IMR-90 (cell line): Measurements from ENCODE around the gene NFIA. TPM values are rescaled to one million over a fixed set of nuclear protein-coding genes. Genes with fewer than 3 reads are reported as not detected.

Experiments used
- ATAC-seq: fragments of 200-7000 bp; cut with Tn5 transposase; 2 replicates; pipeline ENCODE4 v1.9.1; 2020; ENCODE audit warnings: low read depth, mild to moderate bottlenecking, moderate library complexity
- BruUV-seq: library from RNA; stranded (reverse); fragments of 400-500 nt; replicated peaks from 2 replicates; lab custom pipeline; 2021; lab: Mats Ljungman, UMichigan
- CTCF ChIA-PET: fragments of 300-600 bp; formaldehyde crosslinking; extraction: SDS; loops from one replicate; lab custom pipeline; 2021; ENCODE audit warnings: antibody characterized with exemption; lab: Yijun Ruan, JAX
- POLR2A ChIA-PET: fragments of 300-600 bp; sonication (Branson Sonifier 250); formaldehyde crosslinking; loops from one replicate; lab custom pipeline; 2022; ENCODE audit warnings: antibody characterized with exemption; ENCODE audit not compliant: unreplicated experiment; lab: Charles Lee
- DNase-seq: peaks from one replicate; pipeline ENCODE4 v3.0.0; 2013
- H2AFZ ChIP-seq: replicated peaks from 2 replicates; pipeline ENCODE3; 2013; ENCODE audit warnings: low read length, mild to moderate bottlenecking; ENCODE audit not compliant: poor library complexity
- H2AK5ac ChIP-seq: 2 replicates; pipeline ENCODE4 v1.6.1; 2013; ENCODE audit warnings: low read depth, low read length, inconsistent platforms
- H2AK9ac ChIP-seq: replicated peaks from 2 replicates; pipeline ENCODE3; 2013; ENCODE audit warnings: mild to moderate bottlenecking, low read depth, low read length, moderate library complexity; ENCODE audit not compliant: poor library complexity
- H2BK120ac ChIP-seq: 2 replicates; pipeline ENCODE4 v1.6.1; 2013; ENCODE audit warnings: low read depth, low read length, inconsistent platforms
- H2BK15ac ChIP-seq: 3 replicates; pipeline ENCODE4 v1.6.1; 2013; ENCODE audit warnings: low read depth, low read length, inconsistent platforms
- H2BK20ac ChIP-seq: 2 replicates; pipeline ENCODE4 v1.6.1; 2013; ENCODE audit warnings: low read depth, mild to moderate bottlenecking, inconsistent platforms, low read length, moderate library complexity
- H2BK5ac ChIP-seq: 2 replicates; pipeline ENCODE4 v1.6.1; 2013; ENCODE audit warnings: mild to moderate bottlenecking, low read depth, low read length, inconsistent platforms; ENCODE audit not compliant: poor library complexity, severe bottlenecking
- H3K14ac ChIP-seq: replicated peaks from 2 replicates; pipeline ENCODE4 v1.6.1; 2013; ENCODE audit warnings: low read depth, low read length, inconsistent platforms
- H3K18ac ChIP-seq: 2 replicates; pipeline ENCODE4 v1.6.1; 2013; ENCODE audit warnings: low read depth, low read length, control low read depth
- H3K23ac ChIP-seq: 2 replicates; pipeline ENCODE4 v1.6.1; 2013; ENCODE audit warnings: low read depth, low read length, inconsistent platforms
- H3K27ac ChIP-seq: 2 replicates; pipeline ENCODE4 v1.5.1; 2013; ENCODE audit warnings: mild to moderate bottlenecking, control low read depth, low read length; ENCODE audit not compliant: insufficient read depth
- H3K27me3 ChIP-seq: 2 replicates; pipeline ENCODE4 v1.6.1; 2013; ENCODE audit warnings: low read length; ENCODE audit not compliant: control insufficient read depth, insufficient read depth
- H3K36me3 ChIP-seq: 2 replicates; pipeline ENCODE4 v1.6.1; 2013; ENCODE audit warnings: low read length, mixed read lengths; ENCODE audit not compliant: control insufficient read depth, insufficient read depth
- H3K4ac ChIP-seq: 2 replicates; pipeline ENCODE4 v1.6.1; 2013; ENCODE audit warnings: low read depth, low read length, inconsistent platforms
- H3K4me1 ChIP-seq: 2 replicates; pipeline ENCODE4 v1.6.1; 2013; ENCODE audit warnings: low read length, mixed read lengths; ENCODE audit not compliant: control insufficient read depth, insufficient read depth
- H3K4me2 ChIP-seq: 2 replicates; pipeline ENCODE4 v1.6.1; 2013; ENCODE audit warnings: low read depth, mild to moderate bottlenecking, control low read depth, low read length, moderate library complexity
- H3K4me3 ChIP-seq: 2 replicates; pipeline ENCODE4 v1.5.1; 2013; ENCODE audit warnings: low read depth, mild to moderate bottlenecking, control low read depth, low read length, moderate library complexity; ENCODE audit not compliant: insufficient read depth
- H3K56ac ChIP-seq: 2 replicates; pipeline ENCODE4 v1.6.1; 2013; ENCODE audit warnings: low read length, inconsistent platforms; ENCODE audit not compliant: insufficient read depth; ENCODE audit errors: extremely low read depth
- H3K79me1 ChIP-seq, 2 experiments: 2 replicates each; pipeline ENCODE4 v1.6.1; 2013; ENCODE audit warnings: low read length in 2 of 2, inconsistent platforms in 1 of 2, low read depth in 1 of 2
- H3K9ac ChIP-seq: 2 replicates; pipeline ENCODE4 v1.6.1; 2013; ENCODE audit warnings: low read depth, low read length, control low read depth
- H3K9me1 ChIP-seq: 2 replicates; pipeline ENCODE4 v1.6.1; 2013; ENCODE audit warnings: low read length, inconsistent platforms; ENCODE audit not compliant: insufficient read depth
- H3K9me3 ChIP-seq: 2 replicates; pipeline ENCODE4 v1.6.1; 2013; ENCODE audit warnings: low read length; ENCODE audit not compliant: control insufficient read depth, insufficient read depth
- H4K20me1 ChIP-seq: 2 replicates; pipeline ENCODE4 v1.6.1; 2013; ENCODE audit warnings: low read length, inconsistent platforms; ENCODE audit not compliant: insufficient read depth
- H4K5ac ChIP-seq: 2 replicates; pipeline ENCODE4 v1.6.1; 2013; ENCODE audit warnings: mild to moderate bottlenecking, low read depth, low read length, control low read depth
- H4K8ac ChIP-seq, 2 experiments: 2 replicates each; pipeline ENCODE4 v1.6.1; 2013; ENCODE audit warnings: low read depth in 2 of 2, low read length in 2 of 2, control low read depth in 1 of 2, inconsistent platforms in 1 of 2
- H4K91ac ChIP-seq: 2 replicates; pipeline ENCODE4 v1.6.1; 2013; ENCODE audit warnings: low read depth, low read length, inconsistent platforms; ENCODE audit not compliant: insufficient read depth
- BHLHE40 ChIP-seq: fragments of 150-350 bp; IDR thresholded peaks from 2 replicates; pipeline ENCODE4 v1.6.1; 2016; ENCODE audit warnings: mild to moderate bottlenecking, low read depth, low read length
- CEBPB ChIP-seq: IDR thresholded peaks from 2 replicates; pipeline ENCODE4 v1.6.1; 2012; ENCODE audit warnings: low read depth, low read length, improper control_type of control experiment
- CHD1 ChIP-seq: IDR thresholded peaks from 2 replicates; pipeline ENCODE4 v1.6.1; 2012; ENCODE audit warnings: low read depth, low read length, improper control_type of control experiment
- FOS ChIP-seq: fragments of 150-350 bp; IDR thresholded peaks from 2 replicates; pipeline ENCODE4 v1.6.1; 2016; ENCODE audit warnings: low read depth, low read length
- MAFK ChIP-seq: IDR thresholded peaks from 2 replicates; pipeline ENCODE4 v1.6.1; 2012; ENCODE audit warnings: low read depth, low read length, improper control_type of control experiment
- MAZ ChIP-seq: IDR thresholded peaks from 2 replicates; pipeline ENCODE4 v1.6.1; 2012; ENCODE audit warnings: low read depth, mild to moderate bottlenecking, low read length, improper control_type of control experiment, moderate library complexity, borderline replicate concordance
- MXI1 ChIP-seq: IDR thresholded peaks from 2 replicates; pipeline ENCODE4 v1.6.1; 2012; ENCODE audit warnings: low read depth, mild to moderate bottlenecking, low read length, moderate library complexity, borderline replicate concordance
- NFE2L2 ChIP-seq: fragments of 150-350 bp; IDR thresholded peaks from 2 replicates; pipeline ENCODE4 v1.6.1; 2016; ENCODE audit warnings: low read depth, mild to moderate bottlenecking, low read length
- POLR2A ChIP-seq: IDR thresholded peaks from 2 replicates; pipeline ENCODE4 v1.6.1; 2012; ENCODE audit warnings: mild to moderate bottlenecking, low read depth, low read length
- RAD21 ChIP-seq: IDR thresholded peaks from 2 replicates; pipeline ENCODE4 v1.6.1; 2012; ENCODE audit warnings: low read length, improper control_type of control experiment
- RCOR1 ChIP-seq: IDR thresholded peaks from 2 replicates; pipeline ENCODE4 v1.6.1; 2012; ENCODE audit warnings: mild to moderate bottlenecking, low read length, improper control_type of control experiment; ENCODE audit not compliant: insufficient replicate concordance
- RFX5 ChIP-seq: IDR thresholded peaks from 2 replicates; pipeline ENCODE4 v1.8.0; 2012; ENCODE audit warnings: low read depth, mild to moderate bottlenecking, low read length, moderate library complexity
- SMC3 ChIP-seq: fragments of 150-350 bp; IDR thresholded peaks from 2 replicates; pipeline ENCODE4 v1.6.1; 2016; ENCODE audit warnings: low read depth, mild to moderate bottlenecking, antibody characterized with exemption, low read length, moderate library complexity
- WGBS, 2 experiments: methylation state at CpG; one replicate each; pipeline versions ENCODE4 v1.1.5 to v1.1.7; 2013; ENCODE audit warnings: missing lambda C conversion rate in 2 of 2; ENCODE audit not compliant: insufficient read length in 1 of 2; ENCODE audit errors: extremely low coverage in 2 of 2; 5-methylcytosine and 5-hydroxymethylcytosine counted together
- dilution Hi-C: fragments of 300-500 bp; cut with HindIII; formaldehyde crosslinking; loops from one replicate; pipeline ENCODE4 v1.14.3; 2018; ENCODE audit warnings: low sequenced_read_pairs; ENCODE audit not compliant: unreplicated experiment
- in situ Hi-C: fragments of 300-500 bp; cut with MboI; formaldehyde crosslinking; loops from 3 replicates; pipeline ENCODE4 v1.14.3; 2019; ENCODE audit warnings: low sequenced_read_pairs, inconsistent platforms, mixed read lengths
- intact Hi-C: fragments of 100-400 bp; cut with micrococcal nuclease; formaldehyde crosslinking; loops from 2 replicates; pipeline ENCODE4 v1.10.0; 2022
- polyA plus RNA-seq, 3 experiments: library from polyadenylated mRNA; depleted of rRNA; stranded (reverse); fragments of >200 nt; gene quantifications; 2 replicates each; pipeline ENCODE4 v1.2.3, GENCODE V29; 2012; ENCODE audit warnings: low replicate concordance in 1 of 3
- total RNA-seq: library from RNA; depleted of rRNA; stranded (reverse); fragments of >200 nt; gene quantifications from 2 replicates; pipeline ENCODE4 v1.2.3, GENCODE V29; 2012
- TF ChIP-seq, protein P1 (sequence below): conservative IDR thresholded peaks from 2 replicates; pipeline ENCODE4 v1.5.1; 2012; ENCODE audit warnings: mild to moderate bottlenecking, low read depth, low read length, improper control_type of control experiment
- TF ChIP-seq, protein P2 (sequence below): fragments of 150-350 bp; IDR thresholded peaks from 2 replicates; pipeline ENCODE4 v1.6.1; 2016; ENCODE audit warnings: low read depth, mild to moderate bottlenecking, low read length, moderate library complexity, borderline replicate concordance
- TF ChIP-seq, protein P3 (sequence below): fragments of 150-350 bp; IDR thresholded peaks from 2 replicates; pipeline ENCODE4 v1.6.1; 2017; ENCODE audit warnings: mild to moderate bottlenecking, antibody characterized with exemption, low read length, low read depth

Gene NFIA
- total and polyA plus RNA-seq, 2 of the 4 experiments (the other 2 are of a cell fraction), result 1.6 to 2.2 TPM

GRCh38 chr1:61102621-61103020 lies 20.3 kb downstream of the NFIA start:
- H3K27me3 ChIP-seq, result no peaks in the 10 kb centered on the region
- no peak overlapping the region for H4K8ac ChIP-seq
- H4K91ac ChIP-seq, result no peak overlapping the region
- no peak overlapping the region for H3K18ac ChIP-seq
- no peak overlapping the region for H2AK5ac ChIP-seq
- H3K14ac ChIP-seq, result no peak overlapping the region
- H2BK120ac ChIP-seq, result no peak overlapping the region
- WGBS, 2 experiments, result no CpG with 5 or more reads among the region's 2 CpGs
- no peak for DNase-seq
- H2BK5ac ChIP-seq, result no peak overlapping the region
- H3K9ac ChIP-seq, result no peak overlapping the region
- H2AK9ac ChIP-seq, result no peak overlapping the region
- H3K4me2 ChIP-seq, result no peak overlapping the region
- H2AFZ ChIP-seq, result no peak overlapping the region
- ATAC-seq, result no peak
- TF ChIP-seq BHLHE40 (no peak), RFX5 (no peak), POLR2A (no peak), CHD1 (no peak), NFE2L2 (no peak), MAZ (no peak), MAFK (no peak), RCOR1 (no peak), SMC3 (no peak), RAD21 (no peak), MXI1 (no peak), CEBPB (no peak), FOS (no peak)
- TF ChIP-seq, protein P1, sequence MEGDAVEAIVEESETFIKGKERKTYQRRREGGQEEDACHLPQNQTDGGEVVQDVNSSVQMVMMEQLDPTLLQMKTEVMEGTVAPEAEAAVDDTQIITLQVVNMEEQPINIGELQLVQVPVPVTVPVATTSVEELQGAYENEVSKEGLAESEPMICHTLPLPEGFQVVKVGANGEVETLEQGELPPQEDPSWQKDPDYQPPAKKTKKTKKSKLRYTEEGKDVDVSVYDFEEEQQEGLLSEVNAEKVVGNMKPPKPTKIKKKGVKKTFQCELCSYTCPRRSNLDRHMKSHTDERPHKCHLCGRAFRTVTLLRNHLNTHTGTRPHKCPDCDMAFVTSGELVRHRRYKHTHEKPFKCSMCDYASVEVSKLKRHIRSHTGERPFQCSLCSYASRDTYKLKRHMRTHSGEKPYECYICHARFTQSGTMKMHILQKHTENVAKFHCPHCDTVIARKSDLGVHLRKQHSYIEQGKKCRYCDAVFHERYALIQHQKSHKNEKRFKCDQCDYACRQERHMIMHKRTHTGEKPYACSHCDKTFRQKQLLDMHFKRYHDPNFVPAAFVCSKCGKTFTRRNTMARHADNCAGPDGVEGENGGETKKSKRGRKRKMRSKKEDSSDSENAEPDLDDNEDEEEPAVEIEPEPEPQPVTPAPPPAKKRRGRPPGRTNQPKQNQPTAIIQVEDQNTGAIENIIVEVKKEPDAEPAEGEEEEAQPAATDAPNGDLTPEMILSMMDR, result no peak
- TF ChIP-seq, protein P2, sequence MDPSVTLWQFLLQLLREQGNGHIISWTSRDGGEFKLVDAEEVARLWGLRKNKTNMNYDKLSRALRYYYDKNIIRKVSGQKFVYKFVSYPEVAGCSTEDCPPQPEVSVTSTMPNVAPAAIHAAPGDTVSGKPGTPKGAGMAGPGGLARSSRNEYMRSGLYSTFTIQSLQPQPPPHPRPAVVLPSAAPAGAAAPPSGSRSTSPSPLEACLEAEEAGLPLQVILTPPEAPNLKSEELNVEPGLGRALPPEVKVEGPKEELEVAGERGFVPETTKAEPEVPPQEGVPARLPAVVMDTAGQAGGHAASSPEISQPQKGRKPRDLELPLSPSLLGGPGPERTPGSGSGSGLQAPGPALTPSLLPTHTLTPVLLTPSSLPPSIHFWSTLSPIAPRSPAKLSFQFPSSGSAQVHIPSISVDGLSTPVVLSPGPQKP, result no peak
- TF ChIP-seq, protein P3, sequence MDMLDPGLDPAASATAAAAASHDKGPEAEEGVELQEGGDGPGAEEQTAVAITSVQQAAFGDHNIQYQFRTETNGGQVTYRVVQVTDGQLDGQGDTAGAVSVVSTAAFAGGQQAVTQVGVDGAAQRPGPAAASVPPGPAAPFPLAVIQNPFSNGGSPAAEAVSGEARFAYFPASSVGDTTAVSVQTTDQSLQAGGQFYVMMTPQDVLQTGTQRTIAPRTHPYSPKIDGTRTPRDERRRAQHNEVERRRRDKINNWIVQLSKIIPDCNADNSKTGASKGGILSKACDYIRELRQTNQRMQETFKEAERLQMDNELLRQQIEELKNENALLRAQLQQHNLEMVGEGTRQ, result no peak
- no peak overlapping the region for H2BK15ac ChIP-seq
- no peaks in the 10 kb centered on the region for H4K20me1 ChIP-seq
- no peak overlapping the region for H3K4me3 ChIP-seq
- dilution Hi-C loops, result no loop called here
- ChIA-PET CTCF (no interaction called here), POLR2A (interaction anchor here (0.6 kb wide), 1 partner anchor 934 kb away, joined by 4 read pairs; no protein-coding TSS in a partner anchor)
- in situ Hi-C loops, result no loop called here
- H3K27ac ChIP-seq, result no peak overlapping the region
- H3K36me3 ChIP-seq, result no peaks in the 10 kb centered on the region
- H3K4me1 ChIP-seq, result no peaks in the 10 kb centered on the region
- no peak overlapping the region for H4K5ac ChIP-seq
- no peaks in the 10 kb centered on the region for H3K9me1 ChIP-seq
- H3K56ac ChIP-seq, result no peak overlapping the region
- no peak overlapping the region for H3K23ac ChIP-seq
- H3K9me3 ChIP-seq, result no peaks in the 10 kb centered on the region
- H3K79me1 ChIP-seq, result no peaks in the 10 kb centered on the region
- intact Hi-C loops, result no loop called here
- BruUV-seq, result no TSS peak
- H3K4ac ChIP-seq, result no peak overlapping the region
- H2BK20ac ChIP-seq, result no peak overlapping the region
